Endothelial cell (in vitro differentiated cells): ENCODE results near the gene PTPN11. TPM values are rescaled to one million over a fixed set of nuclear protein-coding genes. Genes with fewer than 3 reads are reported as not detected.

Experiments
- DNase-seq: peaks from one replicate; pipeline ENCODE4 v3.0.0; 2021; ENCODE audit warnings: low spot score
- H3K27ac Mint-ChIP-seq: one replicate; pipeline ENCODE4 v1.8.0; 2021; ENCODE audit warnings: mixed read lengths, inconsistent platforms; ENCODE audit not compliant: unreplicated experiment
- H3K27me3 Mint-ChIP-seq: one replicate; pipeline ENCODE4 v1.8.0; 2021; ENCODE audit warnings: mild to moderate bottlenecking, moderate library complexity, mixed read lengths, inconsistent platforms; ENCODE audit not compliant: unreplicated experiment
- H3K36me3 Mint-ChIP-seq: one replicate; pipeline ENCODE4 v1.8.0; 2021; ENCODE audit warnings: mild to moderate bottlenecking, low read depth, mixed read lengths, inconsistent platforms; ENCODE audit not compliant: unreplicated experiment
- H3K4me1 Mint-ChIP-seq: one replicate; pipeline ENCODE4 v1.8.0; 2021; ENCODE audit warnings: mild to moderate bottlenecking, mixed read lengths, inconsistent platforms; ENCODE audit not compliant: unreplicated experiment
- H3K4me3 Mint-ChIP-seq: one replicate; pipeline ENCODE4 v1.8.0; 2021; ENCODE audit warnings: mild to moderate bottlenecking, mixed read lengths, inconsistent platforms; ENCODE audit not compliant: unreplicated experiment
- H3K9me3 Mint-ChIP-seq: one replicate; pipeline ENCODE4 v1.8.0; 2021; ENCODE audit warnings: mixed read lengths, inconsistent platforms; ENCODE audit not compliant: unreplicated experiment
- CTCF ChIP-seq: fragments of 200-600 bp; sonication (generic); IDR thresholded peaks from one replicate; pipeline ENCODE4 v1.5.0; 2021; ENCODE audit warnings: antibody characterized with exemption; ENCODE audit not compliant: unreplicated experiment
- total RNA-seq: library from RNA; stranded (reverse); fragmentation: NEBNext Ultra II Directional; extraction: Animal tissue kit (Norgen Biotek cat#: 25700); gene quantifications from one replicate; pipeline ENCODE4 v1.2.1, GENCODE V29; 2021; ENCODE audit not compliant: unreplicated experiment

The PTPN11 gene
- total RNA-seq, 1 donor from 2014 or later: 97.8 TPM

DNA sequence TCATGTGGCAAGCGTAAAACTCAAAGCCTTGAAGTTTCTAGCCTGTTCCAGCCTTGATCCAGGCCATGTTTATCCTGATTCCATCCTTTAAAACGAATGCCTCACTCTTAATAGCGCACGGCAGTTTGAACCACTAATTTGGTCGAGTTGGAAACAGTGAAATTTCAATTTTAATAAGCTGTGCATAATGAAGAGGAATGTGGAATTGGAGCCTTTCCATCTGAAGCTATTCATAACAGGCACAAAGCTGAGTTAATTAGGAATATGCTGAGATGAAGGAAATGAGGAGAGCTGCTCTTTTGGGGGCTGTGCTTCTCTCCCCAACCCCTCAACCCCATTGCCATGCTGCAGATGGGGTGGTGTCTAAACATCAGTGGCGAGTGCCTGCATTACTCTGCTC, 70.7 kb downstream of the PTPN11 start:
- H3K4me3 Mint-ChIP-seq: no peak overlapping the region
- H3K4me1 Mint-ChIP-seq: no peaks in the 10 kb centered on the region
- no peaks in the 10 kb centered on the region for H3K9me3 Mint-ChIP-seq
- no peaks in the 10 kb centered on the region for H3K27me3 Mint-ChIP-seq
- no peak for TF ChIP-seq CTCF
- DNase-seq: no peak
- no peak overlapping the region for H3K27ac Mint-ChIP-seq
- peaks cover 35% of the 10 kb centered on the region for H3K36me3 Mint-ChIP-seq

- no peak for TF ChIP-seq CTCF
- no peak for DNase-seq
- no peaks in the 10 kb centered on the region for H3K27me3 Mint-ChIP-seq
- H3K4me3 Mint-ChIP-seq: no peak overlapping the region
- no peaks in the 10 kb centered on the region for H3K4me1 Mint-ChIP-seq
- no peak overlapping the region for H3K27ac Mint-ChIP-seq
- peaks cover 17% of the 10 kb centered on the region for H3K36me3 Mint-ChIP-seq
- no peaks in the 10 kb centered on the region for H3K9me3 Mint-ChIP-seq
Observed at GRCh38 chr12:112496496-112496895, 77.7 kb downstream of the PTPN11 start.

DNA sequence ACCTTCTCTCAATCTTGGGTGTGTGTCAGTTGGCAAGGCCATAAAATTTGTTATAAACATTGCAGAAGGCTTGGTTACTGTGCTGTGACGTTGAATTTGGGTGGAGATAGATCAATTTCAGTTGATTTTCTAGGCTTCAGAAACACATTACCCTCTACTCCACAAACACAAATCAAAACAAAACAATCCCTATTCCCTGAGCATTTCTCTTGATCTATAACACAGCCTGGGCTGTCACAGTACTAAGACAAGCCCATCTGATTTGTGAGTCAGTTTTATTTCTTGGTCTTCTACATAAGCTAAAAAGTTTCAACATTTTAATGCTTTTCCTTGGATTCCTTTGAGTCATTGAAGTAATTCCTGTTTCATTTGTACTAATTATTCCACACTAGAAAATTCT, 79.8 kb downstream of the PTPN11 start:
- Mint-ChIP-seq H3K36me3 (peaks cover 18% of the 10 kb centered on the region), H3K9me3 (no peaks in the 10 kb centered on the region), H3K27me3 (no peaks in the 10 kb centered on the region), H3K4me1 (no peaks in the 10 kb centered on the region), H3K27ac (no peak overlapping the region), H3K4me3 (no peak overlapping the region)
- no peak for DNase-seq
- TF ChIP-seq CTCF: no peak

GRCh38 chr12:112503512-112503911, 84.8 kb downstream of the PTPN11 start:
- Mint-ChIP-seq H3K4me3 (peak overlapping the region; percentile 17), H3K36me3 (peaks cover 37% of the 10 kb centered on the region), H3K4me1 (no peaks in the 10 kb centered on the region), H3K27ac (no peak overlapping the region), H3K27me3 (no peaks in the 10 kb centered on the region), H3K9me3 (no peaks in the 10 kb centered on the region)
- DNase-seq: no peak
- no peak for TF ChIP-seq CTCF

GRCh38 chr12:112506513-112507166, 87.9 kb downstream of the PTPN11 start:
- TF ChIP-seq CTCF: no peak
- Mint-ChIP-seq H3K4me3 (no peak overlapping the region), H3K27me3 (no peaks in the 10 kb centered on the region), H3K4me1 (no peaks in the 10 kb centered on the region), H3K9me3 (no peaks in the 10 kb centered on the region), H3K27ac (no peak overlapping the region), H3K36me3 (peaks cover 33% of the 10 kb centered on the region)
- DNase-seq: no peak
